Stimulated activated CD8-positive, alpha-beta memory T cell treated with anti-CD3 and anti-CD28 coated beads, Interleukin-12 subunit alpha, Interleukin-12 subunit beta, amount 100 ng/mL, for 24 hours (primary cell): Measurements from ENCODE around the gene MSI2.
A peak's percentile ranks its signal among the peaks of the same experiment; 100 is the strongest.

Experiments
- DNase-seq: peaks from one replicate; pipeline ENCODE4 v3.0.0-alpha.2; 2020; ENCODE audit errors: extremely low read depth

The MSI2 gene

GRCh38 chr17:57458718-57459285 lies 202.5 kb downstream of the MSI2 start:
- no peak for DNase-seq

GRCh38 chr17:57459286-57459915 lies 203.1 kb downstream of the MSI2 start:
- DNase-seq: no peak

- DNase-seq: no peak
These were observed 204.8 kb downstream of the MSI2 start for GRCh38 chr17:57461082-57461481.

- no peak for DNase-seq
These were observed 205.8 kb downstream of the MSI2 start for GRCh38 chr17:57462007-57462579.

- peak; percentile 73 for DNase-seq
These were observed 207.0 kb downstream of the MSI2 start for GRCh38 chr17:57463103-57463885.

- DNase-seq: no peak
These were observed 208.0 kb downstream of the MSI2 start for GRCh38 chr17:57464191-57464864.

- no peak for DNase-seq
These were observed 209.3 kb downstream of the MSI2 start for GRCh38 chr17:57465610-57466009.

- no peak for DNase-seq
These were observed 209.7 kb downstream of the MSI2 start for GRCh38 chr17:57466017-57466471.

GRCh38 chr17:57466521-57466920 lies 210.2 kb downstream of the MSI2 start:
- DNase-seq: no peak

GRCh38 chr17:57467226-57467625 lies 210.9 kb downstream of the MSI2 start:
- no peak for DNase-seq

- DNase-seq: no peak
These were observed 211.5 kb downstream of the MSI2 start for GRCh38 chr17:57467801-57468200.

GRCh38 chr17:57468932-57469775 lies 212.8 kb downstream of the MSI2 start:
- no peak for DNase-seq

- DNase-seq: no peak
These were observed 214.6 kb downstream of the MSI2 start for GRCh38 chr17:57470906-57471305.

GRCh38 chr17:57471868-57472368 lies 215.6 kb downstream of the MSI2 start:
- no peak for DNase-seq

- DNase-seq: no peak
These were observed 219.5 kb downstream of the MSI2 start for GRCh38 chr17:57475796-57476195.

GRCh38 chr17:57477522-57478362 lies 221.4 kb downstream of the MSI2 start:
- no peak for DNase-seq

- no peak for DNase-seq
These were observed 222.3 kb downstream of the MSI2 start for GRCh38 chr17:57478478-57479250.

GRCh38 chr17:57480438-57481196 lies 224.3 kb downstream of the MSI2 start:
- DNase-seq: no peak
